HUES64 (cell line): ENCODE data around the gene CCL24.
"Not testable (repeated sequence)": the region's sequence is repeated elsewhere in the genome, so short reads cannot be mapped to it uniquely, and the experiment has no call there.

Source experiments
- H3K27ac ChIP-seq: 2 replicates; pipeline ENCODE4 v1.7.0; 2013; ENCODE audit warnings: low read depth, low read length, inconsistent platforms
- H3K27me3 ChIP-seq: 2 replicates; pipeline ENCODE4 v1.6.1; 2013; ENCODE audit warnings: mild to moderate bottlenecking, low read length; ENCODE audit not compliant: insufficient read depth
- H3K36me3 ChIP-seq: 2 replicates; pipeline ENCODE4 v1.6.1; 2013; ENCODE audit warnings: mild to moderate bottlenecking, low read length; ENCODE audit not compliant: insufficient read depth
- H3K4me1 ChIP-seq: 2 replicates; pipeline ENCODE4 v1.6.1; 2013; ENCODE audit warnings: mild to moderate bottlenecking, low read length, moderate library complexity; ENCODE audit not compliant: insufficient read depth
- H3K4me3 ChIP-seq: 2 replicates; pipeline ENCODE4 v1.5.1; 2013; ENCODE audit warnings: mild to moderate bottlenecking, low read length, moderate library complexity
- H3K9ac ChIP-seq: 2 replicates; pipeline ENCODE4 v1.6.1; 2013; ENCODE audit warnings: mild to moderate bottlenecking, low read depth, low read length
- H3K9me3 ChIP-seq: 2 replicates; pipeline ENCODE4 v1.6.1; 2013; ENCODE audit warnings: low read depth, low read length; ENCODE audit not compliant: insufficient read depth
- WGBS: fragments of 150-250, 120-280 bp; methylation state at CpG from one replicate; pipeline ENCODE4 v1.1.7; 2013; ENCODE audit warnings: missing lambda C conversion rate; 5-methylcytosine and 5-hydroxymethylcytosine counted together

CCL24 gene

GRCh38 chr7:75779516-75779915 is 34.1 kb downstream of the CCL24 start:
- H3K36me3 ChIP-seq, H3K27ac ChIP-seq, H3K27me3 ChIP-seq, H3K4me1 ChIP-seq: not testable (repeated sequence)
- 42% methylated on average over 11 of the region's 11 CpGs for WGBS
- peak overlapping the region; percentile 26; the same call in 1 of the 2 replicates for H3K9ac ChIP-seq
- H3K4me3 ChIP-seq, result peak overlapping the region; percentile 30
- peaks cover 10% of the 10 kb centered on the region for H3K9me3 ChIP-seq

GRCh38 chr7:75779035-75779434 is 34.6 kb downstream of the CCL24 start:
- H3K4me3 ChIP-seq, result peak overlapping the region; percentile 30
- 30% methylated on average over 11 of the region's 11 CpGs for WGBS
- H3K27ac ChIP-seq, result peak overlapping the region; percentile 28; the same call in 1 of the 2 replicates
- not testable (repeated sequence) for H3K36me3 ChIP-seq, H3K4me1 ChIP-seq, H3K27me3 ChIP-seq
- peaks cover 10% of the 10 kb centered on the region for H3K9me3 ChIP-seq
- H3K9ac ChIP-seq, result peak overlapping the region; percentile 26; the same call in 1 of the 2 replicates

GRCh38 chr7:75776295-75776971 is 37.2 kb downstream of the CCL24 start:
- H3K27ac ChIP-seq, result no peak overlapping the region
- H3K9ac ChIP-seq, result no peak overlapping the region
- no peaks in the 10 kb centered on the region for H3K9me3 ChIP-seq
- H3K4me3 ChIP-seq, result no peak overlapping the region
- no peaks in the 10 kb centered on the region for H3K36me3 ChIP-seq
- WGBS, result 91% methylated on average over 12 of the region's 12 CpGs
- no peaks in the 10 kb centered on the region for H3K27me3 ChIP-seq
- no peaks in the 10 kb centered on the region; the same call in 1 of the 2 replicates for H3K4me1 ChIP-seq

GRCh38 chr7:75773958-75774357 is 39.6 kb downstream of the CCL24 start:
- not testable (repeated sequence) for H3K4me1 ChIP-seq, H3K9me3 ChIP-seq, H3K4me3 ChIP-seq, H3K27me3 ChIP-seq, H3K9ac ChIP-seq, H3K27ac ChIP-seq, H3K36me3 ChIP-seq
- 97% methylated on average over 6 of the region's 6 CpGs for WGBS

GRCh38 chr7:75772081-75773077 is 41.2 kb downstream of the CCL24 start, which contains the start of gene CCL26:
CCL26 (minus strand) TSS chr7:75772211; CDS start chr7:75772176, 35 bp downstream.
- Histone ChIP-seq H3K9me3 (no peaks in the 10 kb centered on the region), H3K9ac (no peak within 1 kb of the TSS), H3K36me3 (no peaks in the 10 kb centered on the region), H3K4me3 (no peak within 1 kb of the TSS), H3K4me1 (no peaks in the 10 kb centered on the region; the same call in 1 of the 2 replicates), H3K27me3 (no peaks in the 10 kb centered on the region), H3K27ac (no peak within 1 kb of the TSS)
- 89% methylated on average over 8 of the region's 9 CpGs for WGBS

- no peaks in the 10 kb centered on the region; the same call in 1 of the 2 replicates for H3K4me1 ChIP-seq
- H3K27me3 ChIP-seq, result no peaks in the 10 kb centered on the region
- H3K9me3 ChIP-seq, result no peaks in the 10 kb centered on the region
- 100% methylated on average over 1 of the region's 1 CpG for WGBS
- H3K27ac ChIP-seq, result no peak overlapping the region
- no peaks in the 10 kb centered on the region for H3K36me3 ChIP-seq
- no peak overlapping the region for H3K4me3 ChIP-seq
- no peak overlapping the region for H3K9ac ChIP-seq
These were observed 42.4 kb downstream of the CCL24 start for GRCh38 chr7:75771224-75771623.

GRCh38 chr7:75762350-75762917 is 51.2 kb downstream of the CCL24 start:
- Histone ChIP-seq H3K9ac (no peak overlapping the region), H3K9me3 (no peaks in the 10 kb centered on the region), H3K4me1 (no peaks in the 10 kb centered on the region), H3K36me3 (no peaks in the 10 kb centered on the region), H3K4me3 (no peak overlapping the region), H3K27ac (no peak overlapping the region), H3K27me3 (no peaks in the 10 kb centered on the region)
- WGBS, result 48% methylated on average over 2 of the region's 2 CpGs

- WGBS, result 97% methylated on average over 3 of the region's 3 CpGs
- not testable (repeated sequence) for H3K27me3 ChIP-seq, H3K4me3 ChIP-seq, H3K4me1 ChIP-seq, H3K9me3 ChIP-seq, H3K36me3 ChIP-seq, H3K27ac ChIP-seq, H3K9ac ChIP-seq
These were observed 51.8 kb downstream of the CCL24 start for GRCh38 chr7:75761801-75762200.
